CD4-positive, alpha-beta T cell treated with Interleukin-4 for 4 hours (primary cell): Measurements from ENCODE around the gene ARMH2.
"Not testable (repeated sequence)": the region's sequence is repeated elsewhere in the genome, so short reads cannot be mapped to it uniquely, and the experiment has no call there.

Experiments used
- DNase-seq: peaks from one replicate; pipeline ENCODE4 v3.0.0-alpha.2; 2020

Gene ARMH2

DNA sequence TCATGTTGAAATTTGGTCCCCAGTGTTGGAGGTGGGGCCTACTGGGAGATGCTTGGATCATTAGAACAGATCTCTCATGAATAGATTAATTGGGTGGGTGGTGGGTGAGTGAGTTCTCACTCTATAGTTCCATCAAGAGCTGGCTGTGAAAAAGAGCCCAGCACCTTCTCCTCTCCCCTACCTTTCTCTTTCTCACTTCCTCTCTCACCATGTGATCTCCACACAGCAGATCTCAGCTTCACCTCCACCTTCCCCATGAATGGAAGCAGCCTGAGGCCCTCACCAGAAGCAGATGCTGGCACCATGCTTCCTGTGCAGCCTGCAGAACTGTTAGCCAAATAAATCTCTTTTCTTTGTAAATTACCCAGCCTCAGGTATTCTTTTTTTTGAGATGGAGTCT is 36.9 kb downstream of the ARMH2 start:
- no peak for DNase-seq

DNA sequence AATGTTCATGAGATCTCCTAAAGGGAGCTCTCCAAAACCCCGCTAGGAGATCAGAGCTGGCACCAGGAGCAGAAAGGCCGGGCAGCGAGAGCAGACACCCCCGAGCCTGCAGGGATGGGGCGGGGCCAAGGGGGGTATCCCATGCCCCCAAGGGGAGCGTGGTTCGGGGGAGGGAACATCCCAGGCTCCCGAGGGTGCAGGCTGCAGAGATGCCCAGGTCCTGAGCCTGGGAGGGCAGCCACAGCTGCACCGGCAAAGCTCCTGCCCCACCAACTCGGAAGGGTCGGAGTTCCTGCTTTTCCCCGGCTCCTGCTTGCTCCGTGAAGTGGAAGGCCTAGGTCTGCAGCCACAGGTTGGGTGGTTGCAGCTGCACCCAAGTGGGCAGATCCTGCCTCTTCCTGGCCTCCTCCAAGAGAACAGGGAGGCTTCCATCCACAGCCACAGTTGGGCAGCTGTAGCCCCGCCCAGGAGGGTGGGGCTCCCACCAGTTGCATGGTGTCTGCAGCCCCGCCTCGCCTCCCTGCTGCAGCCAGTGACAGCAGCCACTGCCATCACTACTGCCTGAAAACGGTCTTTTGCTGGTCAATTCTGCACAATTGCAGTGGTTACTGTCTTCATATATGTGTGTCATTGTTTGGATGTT is 37.4 kb downstream of the ARMH2 start:
- DNase-seq: no peak

DNA sequence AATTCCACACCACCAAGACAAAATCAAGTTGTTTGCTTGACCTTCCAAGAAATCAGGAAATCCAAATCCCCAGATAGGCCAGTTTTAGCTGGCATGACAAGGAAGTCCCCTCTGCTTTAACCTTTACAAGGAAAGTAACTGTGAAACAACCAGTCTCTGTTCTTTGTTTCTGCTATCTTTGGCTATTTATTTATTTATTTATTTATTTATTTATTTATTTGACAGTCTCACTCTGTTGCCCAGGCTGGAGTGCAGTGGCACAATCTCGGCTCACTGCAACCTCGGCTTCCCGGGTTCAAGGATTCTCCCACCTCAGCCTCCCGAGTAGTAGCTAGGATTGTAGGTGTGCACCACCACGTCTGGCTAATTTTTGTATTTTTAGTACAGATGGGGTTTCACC is 38.5 kb downstream of the ARMH2 start:
- DNase-seq: no peak

GRCh38 chr6:24759718-24760117 is 39.0 kb downstream of the ARMH2 start:
- no peak for DNase-seq

DNA sequence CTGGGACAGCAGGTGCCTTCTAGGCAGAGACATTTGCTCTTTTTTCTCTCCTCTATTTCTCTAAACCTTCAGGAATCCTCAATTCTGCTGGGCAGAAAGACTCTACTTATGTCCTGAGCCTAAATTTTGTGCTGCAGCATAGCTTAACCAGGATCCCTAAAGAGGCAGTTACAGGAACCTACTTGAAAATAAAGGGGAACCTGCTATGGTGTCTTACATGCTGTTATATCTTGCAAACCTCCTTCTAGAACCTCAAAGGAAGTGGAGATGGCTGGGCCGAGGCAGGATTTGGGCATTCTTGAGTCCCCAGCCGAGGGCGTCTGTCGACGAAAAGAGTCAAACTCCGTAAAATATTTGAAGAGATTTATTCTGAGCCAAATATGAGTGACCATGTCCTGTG is 41.1 kb downstream of the ARMH2 start:
- DNase-seq: no peak

GRCh38 chr6:24755279-24755678 is 43.4 kb downstream of the ARMH2 start:
- no peak for DNase-seq

- DNase-seq: not testable (repeated sequence)
These were observed 44.3 kb downstream of the ARMH2 start for GRCh38 chr6:24754378-24754777.

DNA sequence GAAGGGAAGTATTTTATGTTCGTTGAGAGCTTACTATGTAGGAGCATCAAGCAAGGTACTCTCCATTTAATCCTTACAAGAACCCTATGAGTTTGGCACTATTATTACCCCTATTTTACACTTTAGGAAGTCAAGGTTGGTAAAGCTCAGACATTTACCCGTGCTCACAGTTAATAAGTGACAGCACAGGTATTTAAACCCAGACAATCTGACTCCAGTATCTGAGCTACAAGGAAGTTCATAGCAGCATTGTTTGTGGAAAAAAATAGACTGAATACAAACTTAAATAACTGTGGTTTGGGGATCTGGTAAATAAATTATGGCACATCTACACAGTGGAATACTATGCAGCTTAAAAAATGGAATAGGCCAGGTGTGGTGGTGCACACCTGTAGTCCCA is 45.2 kb downstream of the ARMH2 start:
- DNase-seq: no peak

DNA sequence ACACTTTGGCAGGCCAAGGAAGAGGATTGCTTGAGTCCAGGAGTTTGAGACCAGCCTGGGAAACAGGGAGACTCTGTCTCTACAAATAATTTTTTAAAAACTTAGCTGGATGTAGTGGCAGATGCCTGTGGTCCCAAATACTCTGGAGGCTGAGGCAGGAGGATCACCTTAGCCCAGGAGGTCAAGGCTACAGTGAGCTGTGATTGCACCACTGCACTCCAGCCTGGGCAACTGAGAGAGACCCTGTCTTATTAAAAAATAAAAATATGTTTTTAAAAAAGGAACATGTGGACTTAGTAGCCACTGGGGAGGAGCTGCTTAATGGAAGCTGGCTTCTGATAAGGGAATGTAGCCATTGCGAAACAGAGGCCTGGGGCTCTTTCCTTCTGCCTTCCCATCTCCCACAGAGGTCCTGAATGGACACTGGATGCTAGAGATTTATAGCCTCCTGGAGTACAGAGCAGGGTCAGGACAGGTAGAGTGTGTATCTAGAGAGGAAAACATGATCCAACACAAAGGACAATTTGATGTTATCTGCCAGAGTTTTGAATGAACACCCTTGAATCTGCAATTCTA is 45.7 kb downstream of the ARMH2 start:
- no peak for DNase-seq

DNA sequence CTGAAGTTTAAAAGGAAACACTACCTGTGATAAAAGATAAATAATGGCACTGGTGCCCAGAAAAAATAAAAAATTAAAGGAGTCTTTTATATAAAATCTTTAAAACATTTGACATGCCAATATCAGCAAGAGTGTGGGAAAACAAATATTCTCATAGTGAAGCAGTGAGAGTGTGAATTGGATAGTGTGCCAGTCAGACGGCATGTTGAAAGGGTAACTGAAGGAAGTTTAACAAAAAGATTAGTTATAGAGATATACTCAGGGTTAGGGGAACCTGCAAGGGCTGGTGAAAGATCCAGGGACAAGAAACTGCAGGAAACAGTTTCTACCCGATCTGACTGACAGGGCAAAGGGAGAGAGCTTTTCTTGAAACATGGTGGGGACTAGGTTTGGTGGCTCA is 46.2 kb downstream of the ARMH2 start:
- no peak for DNase-seq

- DNase-seq: not testable (repeated sequence)
These were observed 47.8 kb downstream of the ARMH2 start for GRCh38 chr6:24750878-24751277.

DNA sequence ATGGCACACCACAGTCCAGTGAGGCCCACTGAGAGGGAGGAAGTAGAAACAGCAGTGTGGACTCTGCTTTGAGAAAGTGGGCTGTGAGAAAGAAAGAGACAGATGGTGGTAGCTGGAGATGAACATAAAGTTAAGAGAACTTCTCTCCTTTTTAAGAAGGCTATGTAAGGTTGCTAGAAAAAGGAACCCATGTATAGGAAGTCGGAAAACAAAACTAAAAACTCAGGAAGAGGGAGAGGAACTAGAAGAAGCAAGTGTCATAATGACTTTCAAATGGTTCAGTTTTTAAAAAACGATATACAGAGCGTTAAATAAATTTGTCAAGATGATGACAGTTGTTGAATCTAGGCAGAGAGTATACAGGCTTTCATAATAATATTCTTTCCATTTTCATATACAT is 49.4 kb downstream of the ARMH2 start:
- no peak for DNase-seq
